Lower lobe of right lung (tissue), 2 donors: Measurements from ENCODE around the gene PIF1. TPM values are rescaled to one million over a fixed set of nuclear protein-coding genes. Genes with fewer than 3 reads are reported as not detected.

Experiments
- ATAC-seq, 2 donors: fragments of 200-7000 bp; cut with Tn5 transposase; one replicate each; pipeline ENCODE4 v1.9.1; 2020 to 2022; ENCODE audit warnings: mild to moderate bottlenecking in 2 of 2, moderate library complexity in 2 of 2
- DNase-seq: peaks from one replicate; pipeline ENCODE4 v3.0.0-alpha.2; 2020
- H3K27ac ChIP-seq: fragments of 200-600 bp; one replicate; pipeline ENCODE4 v1.8.0; 2022
- H3K27me3 ChIP-seq: fragments of 200-600 bp; one replicate; pipeline ENCODE4 v1.8.0; 2022; ENCODE audit warnings: low read depth
- H3K36me3 ChIP-seq: fragments of 200-600 bp; one replicate; pipeline ENCODE4 v1.8.0; 2022; ENCODE audit warnings: mild to moderate bottlenecking
- H3K4me1 ChIP-seq: fragments of 200-600 bp; one replicate; pipeline ENCODE4 v1.8.0; 2022
- H3K4me3 ChIP-seq: fragments of 200-600 bp; one replicate; pipeline ENCODE4 v1.8.0; 2022; ENCODE audit warnings: mild to moderate bottlenecking
- H3K9me3 ChIP-seq: fragments of 200-600 bp; one replicate; pipeline ENCODE4 v1.8.0; 2022
- intact Hi-C: fragments of 100-400 bp; cut with DNase I; formaldehyde crosslinking; loops from one replicate; pipeline ENCODE4 v1.11.0; 2022
- total RNA-seq: library from RNA; stranded (reverse); fragmentation: NEBNext Ultra II Directional; extraction: Animal tissue kit (Norgen Biotek cat#: 25700); gene quantifications from one replicate; pipeline ENCODE4 v1.2.1, GENCODE V29; 2021
- TF ChIP-seq, protein P1 (sequence below): fragments of 200-600 bp; IDR thresholded peaks from one replicate; pipeline ENCODE4 v1.8.0; 2022; ENCODE audit warnings: antibody characterized with exemption, mild to moderate bottlenecking
- donor health status: DM: no; HTN: yes; CAD: no; lungs with severe emphysema.

PIF1 gene
- total RNA-seq, 1 donor from 2014 or later, result 1.4 TPM

DNA sequence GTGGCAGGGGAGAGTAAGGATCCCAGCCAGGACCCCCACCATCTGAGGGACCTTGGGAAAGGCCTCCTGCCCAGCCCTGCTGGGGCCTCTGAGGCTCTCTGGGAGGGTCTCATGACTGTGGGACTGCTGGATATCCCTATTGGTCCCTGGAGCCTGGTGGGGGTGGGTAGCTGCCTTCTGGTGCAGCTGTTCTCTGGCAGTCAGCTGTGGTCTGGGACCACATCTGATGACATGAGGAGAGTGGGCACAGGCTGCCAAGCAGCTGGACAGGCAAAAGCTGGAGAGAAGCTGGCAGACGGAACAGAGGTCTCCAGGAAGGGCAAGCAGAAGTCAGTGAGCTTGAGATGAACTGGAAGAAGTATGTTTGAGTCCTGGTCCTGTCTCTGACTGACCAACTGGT lies 38.6 kb upstream of the PIF1 start:
- Histone ChIP-seq H3K27ac (no peak overlapping the region), H3K27me3 (no peaks in the 10 kb centered on the region), H3K9me3 (no peaks in the 10 kb centered on the region), H3K4me1 (peaks cover 32% of the 10 kb centered on the region), H3K4me3 (no peak overlapping the region), H3K36me3 (peaks cover 84% of the 10 kb centered on the region)
- TF ChIP-seq, protein P1, sequence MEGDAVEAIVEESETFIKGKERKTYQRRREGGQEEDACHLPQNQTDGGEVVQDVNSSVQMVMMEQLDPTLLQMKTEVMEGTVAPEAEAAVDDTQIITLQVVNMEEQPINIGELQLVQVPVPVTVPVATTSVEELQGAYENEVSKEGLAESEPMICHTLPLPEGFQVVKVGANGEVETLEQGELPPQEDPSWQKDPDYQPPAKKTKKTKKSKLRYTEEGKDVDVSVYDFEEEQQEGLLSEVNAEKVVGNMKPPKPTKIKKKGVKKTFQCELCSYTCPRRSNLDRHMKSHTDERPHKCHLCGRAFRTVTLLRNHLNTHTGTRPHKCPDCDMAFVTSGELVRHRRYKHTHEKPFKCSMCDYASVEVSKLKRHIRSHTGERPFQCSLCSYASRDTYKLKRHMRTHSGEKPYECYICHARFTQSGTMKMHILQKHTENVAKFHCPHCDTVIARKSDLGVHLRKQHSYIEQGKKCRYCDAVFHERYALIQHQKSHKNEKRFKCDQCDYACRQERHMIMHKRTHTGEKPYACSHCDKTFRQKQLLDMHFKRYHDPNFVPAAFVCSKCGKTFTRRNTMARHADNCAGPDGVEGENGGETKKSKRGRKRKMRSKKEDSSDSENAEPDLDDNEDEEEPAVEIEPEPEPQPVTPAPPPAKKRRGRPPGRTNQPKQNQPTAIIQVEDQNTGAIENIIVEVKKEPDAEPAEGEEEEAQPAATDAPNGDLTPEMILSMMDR, result no peak
- ATAC-seq (no peak), DNase-seq (no peak)
- intact Hi-C loops, result no loop called here

DNA sequence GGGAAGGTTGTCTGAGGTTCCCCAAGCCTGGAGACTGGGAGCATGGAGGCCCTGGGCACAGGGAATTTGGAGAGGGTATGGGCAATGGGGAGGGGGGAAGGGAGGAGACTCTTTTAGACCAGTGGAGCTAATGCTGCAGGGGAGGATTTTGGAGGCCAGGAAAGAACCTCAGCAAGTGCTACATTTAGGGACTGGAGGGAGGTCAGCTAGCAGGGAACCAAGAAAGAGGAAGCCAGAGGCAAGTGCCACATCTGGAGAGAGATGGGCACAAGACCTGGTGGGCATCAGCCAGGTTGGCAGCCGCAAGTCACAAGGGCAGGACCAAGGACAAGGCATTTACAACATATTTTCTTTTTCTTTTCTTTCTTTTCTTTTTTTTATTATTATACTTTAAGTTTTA lies 37.0 kb upstream of the PIF1 start:
- no peaks in the 10 kb centered on the region for H3K27me3 ChIP-seq
- peaks cover 42% of the 10 kb centered on the region for H3K4me1 ChIP-seq
- no peaks in the 10 kb centered on the region for H3K9me3 ChIP-seq
- H3K4me3 ChIP-seq, result no peak overlapping the region
- DNase-seq (no peak), ATAC-seq (no peak)
- TF ChIP-seq, protein P1, result no peak
- intact Hi-C loops, result no loop called here
- H3K27ac ChIP-seq, result no peak overlapping the region
- peaks cover 87% of the 10 kb centered on the region for H3K36me3 ChIP-seq

DNA sequence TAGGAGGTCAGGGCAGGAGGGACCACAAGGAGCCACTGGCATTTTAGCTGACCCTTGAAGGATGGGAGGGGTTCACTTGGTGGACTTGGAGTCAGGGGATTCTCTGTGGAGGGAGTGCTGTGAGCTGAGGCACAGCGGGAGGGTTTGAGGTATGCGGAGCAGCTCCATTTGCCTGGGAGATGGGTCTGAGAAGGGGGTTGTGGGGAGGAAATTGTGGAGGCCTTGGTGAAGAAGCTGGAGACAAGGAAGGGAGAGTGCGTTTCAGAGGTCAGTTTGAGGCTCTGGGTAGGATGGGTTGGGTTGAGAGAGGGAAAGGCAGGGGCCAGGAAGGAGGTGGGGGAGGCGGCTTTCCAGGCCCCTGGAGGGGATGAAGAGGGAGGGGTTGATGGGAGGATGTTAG lies 36.5 kb upstream of the PIF1 start:
- no peaks in the 10 kb centered on the region for H3K27me3 ChIP-seq
- intact Hi-C loops, result no loop called here
- peaks cover 86% of the 10 kb centered on the region for H3K36me3 ChIP-seq
- TF ChIP-seq, protein P1, result no peak
- no peaks in the 10 kb centered on the region for H3K9me3 ChIP-seq
- H3K4me3 ChIP-seq, result no peak overlapping the region
- no peak for ATAC-seq
- DNase-seq, result no peak
- H3K27ac ChIP-seq, result no peak overlapping the region
- peaks cover 47% of the 10 kb centered on the region for H3K4me1 ChIP-seq

DNA sequence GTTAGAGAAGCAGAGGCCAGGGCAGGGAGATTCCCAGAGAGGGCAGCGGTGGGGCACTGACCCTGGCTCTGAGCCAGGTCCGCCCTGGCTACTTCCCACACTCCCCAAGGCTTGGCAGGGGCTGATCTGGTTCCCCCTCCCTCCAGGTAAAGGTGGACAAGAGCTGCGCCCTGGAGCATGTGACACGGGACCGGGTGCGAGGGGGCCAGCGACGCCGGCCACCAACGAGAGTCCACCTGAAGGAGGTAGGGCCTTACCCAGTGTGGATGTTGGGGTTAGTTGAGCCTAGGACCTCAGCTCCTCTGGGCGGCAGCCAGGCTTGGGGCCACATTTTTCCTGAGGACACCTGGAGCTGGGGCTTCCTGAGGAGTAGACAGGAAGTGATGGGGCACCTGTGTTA lies 35.9 kb upstream of the PIF1 start:
- intact Hi-C loops, result no loop called here
- peaks cover 81% of the 10 kb centered on the region for H3K36me3 ChIP-seq
- H3K9me3 ChIP-seq, result no peaks in the 10 kb centered on the region
- no peak overlapping the region for H3K4me3 ChIP-seq
- H3K27ac ChIP-seq, result no peak overlapping the region
- H3K4me1 ChIP-seq, result peaks cover 53% of the 10 kb centered on the region
- no peaks in the 10 kb centered on the region for H3K27me3 ChIP-seq
- ATAC-seq (no peak), DNase-seq (no peak)
- TF ChIP-seq, protein P1, result no peak

DNA sequence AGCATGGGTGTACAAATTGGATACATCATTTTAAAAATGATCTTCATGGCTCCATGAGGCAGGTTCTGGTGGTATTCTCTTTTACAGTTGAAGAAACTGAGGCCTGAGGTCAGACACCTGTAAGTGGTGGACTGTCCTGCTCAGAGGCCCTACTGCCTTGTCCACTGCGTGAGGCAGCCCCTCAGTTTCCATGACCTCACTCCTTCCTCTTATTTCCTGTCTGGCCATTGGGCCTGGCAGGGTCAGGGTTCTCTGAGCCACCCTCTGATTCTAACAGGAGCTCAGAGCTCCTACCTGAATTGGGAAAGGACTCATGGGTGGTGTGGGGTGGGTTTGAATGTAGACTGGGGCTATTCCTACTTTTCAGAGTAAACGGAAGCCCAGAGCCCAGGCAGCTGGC lies 33.8 kb upstream of the PIF1 start:
- DNase-seq, result no peak
- Histone ChIP-seq H3K4me1 (peaks cover 71% of the 10 kb centered on the region), H3K36me3 (peaks cover 81% of the 10 kb centered on the region), H3K4me3 (no peak overlapping the region), H3K27me3 (no peaks in the 10 kb centered on the region), H3K27ac (peak overlapping the region; percentile 1), H3K9me3 (no peaks in the 10 kb centered on the region)
- TF ChIP-seq, protein P1, result no peak
- ATAC-seq, result no peak
- intact Hi-C loops, result no loop called here
